Esophagus muscularis mucosa (tissue), 4 donors: Measurements from ENCODE around the gene CUEDC2.

Experiments
- EP300 ChIP-seq: sonication (generic); formaldehyde crosslinking; IDR thresholded peaks from one replicate; pipeline ENCODE4 v1.6.1; 2017; ENCODE audit warnings: antibody characterized with exemption
- POLR2A ChIP-seq: fragments of 450-650 bp; IDR thresholded peaks from one replicate; pipeline ENCODE4 v1.6.1; 2017; ENCODE audit warnings: antibody characterized with exemption, moderate library complexity, mild to moderate bottlenecking, low read depth
- TF ChIP-seq, protein P1 (sequence below), 3 experiments: fragments of 200-600 bp in 2 of 3; fragments of 450-650 bp in 1 of 3; sonication (generic) in 2 of 3; IDR thresholded peaks; one replicate each; pipeline ENCODE4 v1.5.1; 2017 to 2019; ENCODE audit warnings: antibody characterized with exemption in 3 of 3, mild to moderate bottlenecking in 2 of 3, moderate library complexity in 1 of 3

DNA sequence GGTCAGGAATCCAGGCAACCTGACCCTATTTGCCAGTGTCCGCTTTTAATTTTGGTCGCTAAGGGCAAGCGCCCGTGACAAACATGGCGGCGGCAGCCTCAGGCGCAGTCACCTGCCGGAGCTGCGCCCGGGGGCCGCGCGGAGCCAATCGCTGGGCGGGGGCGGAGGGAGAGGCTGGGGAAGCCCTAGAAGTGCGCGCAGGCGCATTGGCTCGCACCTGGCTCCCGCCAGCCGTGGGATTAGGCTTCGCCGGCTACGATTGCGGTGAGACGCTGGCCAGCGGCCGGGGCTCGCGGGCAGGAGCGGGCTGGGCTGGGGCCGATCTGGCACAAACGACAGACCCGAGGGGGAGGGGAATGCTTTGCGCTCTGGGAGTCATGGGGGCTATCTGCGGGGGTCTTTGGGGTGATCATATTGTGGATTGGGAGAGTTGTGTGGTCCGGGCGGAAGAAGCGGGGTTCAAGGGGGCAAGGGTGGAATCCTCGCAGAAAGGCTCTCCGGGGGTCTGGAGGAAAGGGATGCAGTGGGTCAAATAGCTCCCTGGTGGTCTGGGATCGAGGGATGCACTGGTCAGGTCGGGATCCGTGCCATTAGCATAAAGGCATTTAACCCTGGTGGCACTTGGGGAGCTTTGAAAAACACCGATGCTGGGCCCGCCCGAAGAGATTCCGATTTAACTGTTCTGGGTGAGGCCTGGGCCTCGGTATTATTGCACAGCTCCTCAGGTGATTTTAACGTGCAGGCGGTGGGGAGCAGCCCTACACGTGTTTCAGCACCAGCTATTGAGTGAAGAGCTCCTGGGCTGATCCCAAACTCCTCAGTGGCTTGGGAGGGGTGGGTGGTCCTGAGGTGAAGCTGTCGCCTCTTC lies 29.0 kb upstream of the CUEDC2 start:
- TF ChIP-seq, protein P1, sequence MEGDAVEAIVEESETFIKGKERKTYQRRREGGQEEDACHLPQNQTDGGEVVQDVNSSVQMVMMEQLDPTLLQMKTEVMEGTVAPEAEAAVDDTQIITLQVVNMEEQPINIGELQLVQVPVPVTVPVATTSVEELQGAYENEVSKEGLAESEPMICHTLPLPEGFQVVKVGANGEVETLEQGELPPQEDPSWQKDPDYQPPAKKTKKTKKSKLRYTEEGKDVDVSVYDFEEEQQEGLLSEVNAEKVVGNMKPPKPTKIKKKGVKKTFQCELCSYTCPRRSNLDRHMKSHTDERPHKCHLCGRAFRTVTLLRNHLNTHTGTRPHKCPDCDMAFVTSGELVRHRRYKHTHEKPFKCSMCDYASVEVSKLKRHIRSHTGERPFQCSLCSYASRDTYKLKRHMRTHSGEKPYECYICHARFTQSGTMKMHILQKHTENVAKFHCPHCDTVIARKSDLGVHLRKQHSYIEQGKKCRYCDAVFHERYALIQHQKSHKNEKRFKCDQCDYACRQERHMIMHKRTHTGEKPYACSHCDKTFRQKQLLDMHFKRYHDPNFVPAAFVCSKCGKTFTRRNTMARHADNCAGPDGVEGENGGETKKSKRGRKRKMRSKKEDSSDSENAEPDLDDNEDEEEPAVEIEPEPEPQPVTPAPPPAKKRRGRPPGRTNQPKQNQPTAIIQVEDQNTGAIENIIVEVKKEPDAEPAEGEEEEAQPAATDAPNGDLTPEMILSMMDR (IDR thresholded peaks at IDR 0.05), result no peak
- TF ChIP-seq POLR2A (no peak), EP300 (no peak)
